HG03378 (cell line): Measurements from ENCODE around the gene OR2A42.
"Not testable (repeated sequence)": the region's sequence is repeated elsewhere in the genome, so short reads cannot be mapped to it uniquely, and the experiment has no call there.

Experiments used
- ATAC-seq: cut with Tn5 transposase; IDR thresholded peaks from one replicate; pipeline ENCODE4 v1.9.1; 2021; ENCODE audit warnings: mild to moderate bottlenecking, moderate library complexity; ENCODE audit not compliant: unreplicated experiment

The OR2A42 gene

DNA sequence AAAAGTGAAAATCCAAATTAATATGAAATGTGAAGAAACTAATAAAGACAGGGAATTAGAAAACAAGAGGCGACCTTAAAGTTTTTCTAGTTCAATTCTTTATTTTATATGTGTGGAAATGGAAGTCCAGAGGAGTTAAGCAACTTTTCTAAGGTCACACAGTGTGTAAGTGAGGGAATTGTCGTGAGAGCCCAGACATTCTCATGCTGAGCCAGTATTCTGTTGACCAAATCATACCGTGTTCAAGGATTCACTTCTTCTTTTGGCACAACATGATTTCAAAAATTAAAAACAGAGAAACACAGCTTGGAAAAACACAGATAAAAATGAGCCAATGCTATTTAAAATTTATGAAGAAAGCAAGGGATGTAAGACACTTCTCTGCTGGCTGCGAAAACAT, 12.5 kb downstream of the OR2A42 start:
- ATAC-seq: not testable (repeated sequence)

DNA sequence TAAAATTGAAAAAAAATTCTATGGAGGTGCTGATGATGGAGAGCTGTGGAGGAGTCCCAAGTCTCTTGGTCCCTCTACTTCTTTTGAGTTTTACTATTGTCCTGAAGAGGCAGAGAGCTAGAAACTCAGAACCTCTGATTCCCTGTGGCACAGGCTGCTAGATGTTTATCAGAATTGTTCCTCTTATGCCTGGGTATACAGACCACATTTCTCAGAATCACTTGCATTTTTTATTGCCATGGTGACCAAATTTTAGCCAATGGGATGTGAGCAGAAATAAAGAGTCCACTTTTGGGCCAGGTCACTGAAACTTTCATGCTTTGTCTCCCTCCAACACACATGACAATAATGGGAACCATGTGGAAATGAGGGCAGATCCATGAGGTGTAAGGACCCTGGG, 15.7 kb downstream of the OR2A42 start:
- ATAC-seq: not testable (repeated sequence)

DNA sequence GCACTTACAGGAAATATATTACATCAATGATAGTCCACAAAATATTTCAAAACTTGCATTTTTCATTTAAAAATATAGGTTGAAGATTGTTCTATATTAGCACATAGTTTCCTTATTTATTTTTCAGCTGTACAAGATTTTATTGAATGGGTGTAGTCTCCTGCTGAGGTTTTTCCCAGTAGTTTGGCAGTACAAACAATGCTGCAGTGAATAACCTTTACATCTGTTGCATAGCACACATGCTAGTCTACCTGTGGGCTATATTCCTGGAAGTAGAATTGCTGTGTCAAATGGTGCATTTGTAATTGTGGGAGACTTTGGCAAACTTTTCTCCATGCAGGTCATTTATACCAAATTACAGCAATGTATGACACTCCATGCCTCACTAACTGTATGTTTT, 18.9 kb downstream of the OR2A42 start:
- not testable (repeated sequence) for ATAC-seq

DNA sequence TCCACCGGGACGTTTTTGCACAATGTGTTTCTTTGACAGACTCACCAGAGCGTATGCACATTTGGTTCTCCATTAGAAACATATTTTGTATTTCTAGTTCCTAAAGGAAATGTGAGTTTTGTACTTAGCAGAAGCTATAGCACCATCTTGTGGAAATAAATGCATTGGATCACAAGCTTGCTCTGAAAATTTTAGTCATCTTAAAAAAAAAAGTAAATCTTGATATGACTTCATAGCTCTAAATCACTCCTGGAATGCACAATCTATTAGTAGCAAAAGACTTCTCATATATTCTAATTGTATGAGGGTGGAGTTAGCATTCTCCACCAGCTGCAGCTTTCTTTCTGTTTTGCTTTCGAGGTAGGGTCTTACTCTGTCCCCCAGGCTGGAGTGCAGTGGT, 20.3 kb downstream of the OR2A42 start:
- ATAC-seq: not testable (repeated sequence)

DNA sequence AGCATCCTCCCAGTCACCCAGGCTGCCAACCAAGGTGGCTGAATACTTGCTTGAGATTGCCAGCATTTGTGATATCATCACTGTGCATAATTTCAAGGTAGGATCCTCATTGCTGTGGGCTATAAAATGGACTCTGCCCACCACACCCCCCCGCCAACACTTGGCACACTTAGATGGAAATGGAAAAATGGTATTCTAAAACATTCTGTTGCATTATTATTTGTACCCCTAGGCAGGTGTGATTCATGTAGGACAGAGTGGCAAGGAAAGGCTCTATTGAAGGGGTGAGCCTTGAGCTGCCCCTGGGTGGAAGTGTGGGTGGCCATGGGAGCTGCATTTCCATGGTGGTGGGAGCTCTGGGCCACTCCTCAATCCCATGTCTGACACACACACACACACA, 20.8 kb downstream of the OR2A42 start:
- not testable (repeated sequence) for ATAC-seq

DNA sequence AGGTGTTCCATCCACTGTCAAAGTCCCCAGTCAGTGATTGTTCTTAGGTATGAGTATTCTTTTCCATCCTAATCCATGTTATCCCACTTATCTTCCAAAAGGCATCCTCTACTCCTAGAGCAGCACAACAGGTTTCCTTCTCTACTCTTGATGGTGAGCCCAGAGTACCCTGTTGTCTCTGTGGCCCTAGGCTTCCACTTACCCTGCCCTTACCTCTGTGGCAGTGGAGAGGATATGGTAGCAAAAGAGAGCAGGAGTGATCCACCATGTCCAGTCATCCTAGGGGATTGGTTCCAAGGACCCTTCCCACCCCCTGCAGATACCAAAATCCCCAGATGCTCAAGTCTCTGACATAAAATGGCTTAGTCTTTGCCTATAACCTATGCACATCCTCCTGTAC, 22.2 kb downstream of the OR2A42 start:
- not testable (repeated sequence) for ATAC-seq

DNA sequence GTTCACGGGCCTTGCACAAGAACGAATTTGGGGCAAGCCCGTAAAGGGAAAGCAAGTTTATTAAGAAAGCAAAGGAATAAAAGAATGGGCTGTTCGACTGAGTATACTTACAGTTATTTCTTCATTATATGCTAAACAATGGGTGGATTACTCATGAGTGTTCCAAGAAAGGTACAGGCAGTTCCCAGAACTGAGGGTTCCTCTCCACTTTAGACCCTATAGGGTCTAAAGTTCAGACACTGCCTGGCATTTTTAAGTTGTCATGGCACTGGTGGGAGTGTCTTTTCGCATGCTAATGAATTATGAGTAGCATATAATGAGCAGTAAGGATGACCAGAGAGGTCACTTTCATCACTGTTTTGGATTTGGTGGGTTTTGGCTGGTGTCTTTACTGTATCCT, 34.1 kb downstream of the OR2A42 start:
- not testable (repeated sequence) for ATAC-seq

DNA sequence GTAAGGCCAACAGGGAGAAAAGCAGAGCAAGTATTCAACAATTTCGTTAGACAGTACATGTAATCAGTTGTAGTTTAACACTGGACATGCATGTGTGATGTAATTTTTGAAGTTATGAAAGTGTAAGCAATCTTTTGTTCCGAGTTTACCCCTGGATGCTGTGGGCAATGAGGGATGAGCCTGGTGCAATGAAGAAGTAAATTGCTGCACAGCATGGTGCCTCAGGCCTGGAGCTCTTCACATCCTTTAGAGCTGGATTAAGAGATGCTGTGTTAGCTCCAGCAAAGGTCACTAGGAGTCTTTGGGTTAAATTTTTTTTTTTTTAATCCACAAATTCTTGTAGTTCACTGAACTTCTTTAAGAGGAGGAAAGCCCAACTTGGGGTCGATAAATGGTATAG, 36.3 kb downstream of the OR2A42 start:
- ATAC-seq: not testable (repeated sequence)

DNA sequence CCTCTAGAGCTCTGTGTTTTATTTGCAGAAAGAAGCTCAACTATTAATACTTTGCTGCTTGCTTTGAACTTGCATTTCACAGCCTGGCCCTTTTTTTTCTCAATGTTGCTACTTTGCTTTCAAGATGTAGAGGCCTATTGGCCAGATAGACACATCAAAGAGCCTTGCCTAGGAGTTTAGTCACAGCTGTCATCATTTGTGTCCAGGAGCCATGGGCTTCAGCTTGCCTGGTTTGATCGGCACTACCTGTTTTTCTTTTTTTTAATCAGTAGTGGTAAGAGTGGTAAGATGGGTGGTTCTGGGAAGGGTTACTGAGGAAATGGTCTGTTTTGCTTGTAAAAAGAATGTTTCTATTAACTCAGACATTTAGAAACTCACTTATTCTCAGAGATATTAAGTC, 37.4 kb downstream of the OR2A42 start:
- ATAC-seq: peak; percentile 32

DNA sequence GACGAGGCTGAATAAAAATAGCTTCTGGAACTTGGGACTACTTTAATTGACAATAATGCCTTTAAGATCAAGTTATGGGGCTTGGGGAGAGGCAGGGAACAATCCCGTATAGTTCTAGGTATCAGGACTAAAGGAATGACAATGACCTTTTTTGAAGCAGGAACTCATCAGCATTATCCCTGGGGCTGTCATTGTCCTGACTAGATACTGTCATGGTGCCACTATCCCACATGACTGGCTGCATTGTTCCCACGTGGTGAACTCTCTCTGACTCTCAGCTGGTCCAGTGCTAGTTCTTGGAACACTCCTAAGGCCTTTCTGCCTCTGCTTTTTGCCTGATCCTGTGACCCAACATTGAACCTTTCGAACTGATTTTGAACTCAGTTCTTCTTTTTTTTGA, 40.5 kb downstream of the OR2A42 start:
- not testable (repeated sequence) for ATAC-seq

DNA sequence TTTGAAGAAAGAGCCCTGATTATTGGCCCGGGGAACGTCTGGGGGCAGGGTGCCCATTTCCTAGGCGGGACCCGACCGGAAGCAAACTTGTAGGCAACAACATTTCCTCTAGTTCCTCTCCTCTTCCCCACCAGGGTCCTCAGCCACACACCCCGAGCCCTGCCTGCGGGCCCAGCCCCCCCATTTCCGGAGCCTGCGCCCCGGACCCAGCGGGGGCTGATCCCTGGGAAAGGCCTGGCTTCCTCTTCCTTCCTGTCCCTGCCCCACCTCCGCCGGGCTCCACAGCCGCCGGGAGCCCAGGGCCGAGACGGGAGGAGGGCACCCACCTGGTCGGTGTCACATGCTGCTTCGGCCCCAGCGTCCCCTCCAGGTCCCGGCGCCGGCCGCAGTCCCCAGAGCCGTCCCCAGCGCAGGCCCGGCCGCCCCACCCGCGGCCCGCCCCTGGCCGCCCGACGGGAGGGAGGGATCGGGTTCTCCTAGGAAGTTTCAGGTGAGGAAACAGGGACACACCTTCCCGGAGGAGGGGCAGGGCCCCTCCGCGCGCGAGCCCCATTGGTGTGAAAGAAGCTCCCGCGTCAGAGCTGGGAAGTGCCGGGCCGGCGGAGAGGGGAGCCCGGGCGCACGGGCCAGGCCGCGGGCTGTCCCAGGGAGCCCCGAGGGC, 44.1 kb downstream of the OR2A42 start, which contains the start of gene ARHGEF35:
Gene ARHGEF35 (minus strand): TSS at position 622 of the 661 bp plus-strand sequence. CDS start 7,450 bp downstream, outside the sequence.
- peak; percentile 63 for ATAC-seq

DNA sequence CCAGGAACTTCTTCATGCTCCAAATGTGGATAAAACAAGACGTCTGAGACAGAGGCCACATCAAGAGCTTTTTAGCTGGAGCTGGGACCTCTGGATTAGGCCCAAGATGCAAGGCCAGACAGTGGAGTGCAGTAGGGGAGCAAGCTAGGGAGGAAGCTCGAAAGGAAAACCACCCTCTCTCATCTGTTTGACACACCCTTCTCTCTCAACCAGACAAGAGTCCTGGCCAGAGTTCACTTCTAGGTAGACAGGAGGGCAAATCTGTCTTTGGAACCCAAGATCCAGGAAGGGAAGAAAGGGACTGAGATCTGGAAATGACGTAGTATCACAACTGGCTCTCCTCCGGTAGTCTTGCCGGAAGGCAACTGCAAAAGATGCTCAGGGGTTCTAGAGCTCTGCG, 45.0 kb downstream of the OR2A42 start:
- not testable (repeated sequence) for ATAC-seq

DNA sequence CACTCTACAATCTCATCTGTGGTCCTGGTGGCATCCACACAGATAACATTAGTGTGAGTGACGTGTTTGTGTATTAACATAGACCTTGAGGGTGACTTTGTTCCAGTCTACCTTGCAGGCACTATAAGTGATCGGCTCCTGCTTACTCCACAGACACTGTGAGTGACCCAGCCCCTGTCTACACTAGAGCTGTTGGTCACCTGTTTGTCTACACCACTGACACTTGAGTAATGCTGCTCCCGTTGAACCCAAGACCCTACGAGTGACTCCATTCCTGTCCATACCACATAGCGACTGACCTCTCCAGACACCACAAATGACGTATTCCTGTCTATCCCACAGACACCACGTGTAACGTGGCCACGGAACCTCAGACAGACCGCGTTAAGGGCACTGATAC, 45.6 kb downstream of the OR2A42 start:
- not testable (repeated sequence) for ATAC-seq

DNA sequence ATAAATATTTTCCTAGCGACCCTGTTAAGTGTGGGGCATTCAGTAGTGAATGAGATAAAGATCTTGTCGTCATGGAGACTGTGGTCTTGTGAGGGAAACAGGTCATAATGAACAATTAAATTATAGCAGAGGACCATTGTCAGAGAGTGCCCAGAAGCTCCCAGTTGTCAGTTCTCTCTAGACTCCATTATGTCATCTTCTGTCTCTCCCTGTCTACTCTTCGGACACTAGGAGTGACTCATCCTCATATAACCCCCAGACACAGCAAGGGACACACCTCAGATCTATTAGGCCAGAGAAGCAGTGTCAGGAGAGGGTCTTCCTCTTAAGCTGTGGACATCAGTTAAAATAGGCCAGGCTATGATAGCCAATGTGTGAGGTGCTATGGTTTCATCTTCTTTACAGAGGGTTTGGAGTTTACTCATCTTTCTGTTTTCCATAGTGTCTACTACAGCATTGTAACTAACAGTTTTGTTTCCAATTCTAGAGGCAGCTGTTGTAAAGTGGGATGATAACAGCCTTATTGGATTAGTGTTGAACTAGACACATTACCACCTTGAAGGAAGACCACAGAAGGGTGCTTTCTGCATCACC, 50.7 kb downstream of the OR2A42 start:
- not testable (repeated sequence) for ATAC-seq

DNA sequence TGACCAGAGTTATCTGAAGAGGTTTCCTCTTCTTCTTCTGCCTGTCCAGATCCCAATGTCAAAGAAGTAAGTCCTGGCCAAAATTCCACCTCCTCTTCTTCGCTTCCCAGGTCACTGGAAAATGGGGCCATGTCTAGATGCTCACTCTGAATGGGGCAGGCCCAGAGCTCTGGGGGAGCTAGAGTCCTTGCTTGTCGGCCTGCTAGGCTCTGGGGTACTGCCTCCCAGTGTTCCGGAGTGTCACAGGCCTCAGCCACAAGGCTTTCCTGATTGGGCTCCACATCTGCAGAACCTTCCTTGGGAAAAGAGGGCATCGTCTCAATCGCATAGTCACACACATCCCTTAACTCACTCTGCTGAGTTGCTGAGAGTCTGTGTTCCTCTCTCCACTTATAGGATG, 51.6 kb downstream of the OR2A42 start:
- not testable (repeated sequence) for ATAC-seq

DNA sequence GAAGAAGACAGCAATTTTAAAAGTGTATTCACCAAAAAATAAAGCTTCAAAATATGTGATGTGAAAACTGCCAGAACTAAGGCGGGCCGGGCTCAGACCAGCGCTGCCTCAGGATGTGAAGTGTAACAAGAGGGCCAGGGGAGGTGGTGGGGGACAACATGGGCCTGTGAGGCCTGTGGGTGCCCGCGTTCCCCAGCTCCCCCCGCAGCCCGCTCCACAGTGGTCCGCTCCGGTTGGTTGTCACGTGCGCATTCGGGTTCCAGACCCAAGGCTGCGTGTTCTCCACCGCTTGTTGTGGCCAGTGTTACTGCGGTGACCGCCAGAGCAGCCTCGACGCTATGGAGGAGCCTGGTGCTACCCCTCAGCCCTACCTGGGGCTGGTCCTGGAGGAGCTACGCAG, 56.2 kb downstream of the OR2A42 start, which contains the start of gene CTAGE4:
Gene CTAGE4 (plus strand): TSS at position 301 of the 400 bp plus-strand sequence. CDS start 38 bp downstream, at position 339.
- ATAC-seq: not testable (repeated sequence)

DNA sequence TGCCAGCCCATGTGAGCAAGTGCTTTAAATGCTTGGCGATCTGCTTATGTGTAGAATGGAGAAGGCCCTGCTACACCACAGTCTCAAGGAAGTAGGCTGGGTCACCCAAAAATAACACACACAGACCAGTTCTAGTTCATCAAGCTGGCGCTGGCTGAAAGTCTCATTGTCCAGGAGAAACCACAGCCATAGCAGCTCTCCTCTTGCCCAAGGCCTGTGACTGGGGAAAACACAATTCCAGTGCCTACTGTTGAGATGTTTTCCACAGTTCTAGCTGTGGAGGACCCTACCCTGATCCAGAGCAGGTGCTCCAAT, 60.3 kb downstream of the OR2A42 start:
- not testable (repeated sequence) for ATAC-seq

DNA sequence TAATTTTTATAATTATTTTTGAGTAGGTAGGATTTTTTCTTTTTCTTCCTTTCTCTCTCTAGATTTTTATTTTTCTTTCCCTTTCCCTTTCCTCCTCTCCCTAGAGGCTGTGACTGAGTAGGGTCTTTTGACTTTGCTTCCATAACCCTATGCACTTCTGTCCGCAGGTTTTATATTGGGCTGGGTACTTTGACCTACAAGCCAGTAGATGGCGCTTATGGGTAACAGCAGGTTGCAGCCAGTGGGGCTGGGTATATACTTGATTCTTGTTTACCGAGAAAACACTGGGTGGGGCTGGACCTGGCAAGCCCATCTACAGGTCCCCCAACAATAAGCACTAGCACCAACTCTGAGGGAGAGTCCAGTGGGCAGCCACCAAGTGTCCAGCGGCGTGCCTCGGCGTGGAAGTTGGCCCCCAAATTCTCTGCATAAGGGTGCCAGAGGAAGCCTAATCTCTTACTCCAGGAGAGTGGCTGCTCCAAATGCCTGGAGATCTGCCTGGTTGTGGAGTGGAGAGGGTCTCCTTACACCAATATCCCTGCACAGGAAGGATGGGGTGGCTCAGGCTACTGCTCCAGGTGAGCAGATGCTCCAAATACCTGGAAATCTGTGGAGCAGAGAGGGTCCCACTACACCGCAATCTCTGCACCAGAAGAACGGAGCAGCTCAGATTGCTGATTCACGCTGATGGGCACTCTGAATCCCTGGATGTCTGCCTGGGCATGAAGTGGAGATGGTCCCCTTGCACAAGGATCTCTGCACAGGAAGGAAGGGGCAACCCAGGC, 60.8 kb downstream of the OR2A42 start:
- ATAC-seq: peak; percentile 92
